NCI-H1694 treated with DMSO at 0.1 percent for 48 hours (cell line): ENCODE data around the gene OSGIN1.

Source experiments
- DNase-seq: peaks from one replicate; lab custom pipeline; 2025; lab: John Stamatoyannopoulos, UW

Gene OSGIN1

GRCh38 chr16:83972256-83973008 lies 19.4 kb downstream of the OSGIN1 start:
- no peak for DNase-seq

- no peak for DNase-seq
Measured at GRCh38 chr16:83973077-83973476, 20.0 kb downstream of the OSGIN1 start.

GRCh38 chr16:83973581-83974385 lies 20.7 kb downstream of the OSGIN1 start:
- DNase-seq: no peak

GRCh38 chr16:83974475-83974874 lies 21.4 kb downstream of the OSGIN1 start:
- DNase-seq: no peak

- no peak for DNase-seq
Measured at GRCh38 chr16:83975590-83976260, 22.7 kb downstream of the OSGIN1 start.

- DNase-seq: no peak
Measured at GRCh38 chr16:83977056-83977815, 24.2 kb downstream of the OSGIN1 start.

GRCh38 chr16:83978401-83978904 lies 25.4 kb downstream of the OSGIN1 start:
- no peak for DNase-seq

GRCh38 chr16:83979441-83979840 lies 26.4 kb downstream of the OSGIN1 start:
- DNase-seq: no peak

- no peak for DNase-seq
Measured at GRCh38 chr16:83980794-83981193, 27.8 kb downstream of the OSGIN1 start.

- no peak for DNase-seq
Measured at GRCh38 chr16:83981799-83982198, 28.8 kb downstream of the OSGIN1 start.

GRCh38 chr16:83983491-83983890 lies 30.5 kb downstream of the OSGIN1 start:
- no peak for DNase-seq

GRCh38 chr16:83989300-83989699 lies 36.3 kb downstream of the OSGIN1 start:
- DNase-seq: no peak

GRCh38 chr16:83990492-83990891 lies 37.5 kb downstream of the OSGIN1 start:
- DNase-seq: no peak

- DNase-seq: no peak
Measured at GRCh38 chr16:83992624-83993023, 39.6 kb downstream of the OSGIN1 start.

- no peak for DNase-seq
Measured at GRCh38 chr16:83994087-83994486, 41.0 kb downstream of the OSGIN1 start.

GRCh38 chr16:83994703-83995102 lies 41.7 kb downstream of the OSGIN1 start:
- no peak for DNase-seq

- no peak for DNase-seq
Measured at GRCh38 chr16:83995754-83996153, 42.7 kb downstream of the OSGIN1 start.

- no peak for DNase-seq
Measured at GRCh38 chr16:83996481-83997252, 43.6 kb downstream of the OSGIN1 start.

GRCh38 chr16:83998091-83998490 lies 45.1 kb downstream of the OSGIN1 start:
- no peak for DNase-seq

GRCh38 chr16:84000989-84001642 lies 48.1 kb downstream of the OSGIN1 start:
- DNase-seq: no peak

GRCh38 chr16:84001726-84002125 lies 48.7 kb downstream of the OSGIN1 start:
- no peak for DNase-seq
